OCI-LY7 (cell line): ENCODE data around the gene TMPRSS3. TPM values are rescaled to one million over a fixed set of nuclear protein-coding genes. Genes with fewer than 3 reads are reported as not detected.

Experiments used
- BruUV-seq: library from RNA; stranded (reverse); fragments of 400-500 nt; replicated peaks from 2 replicates; lab custom pipeline; 2021; lab: Mats Ljungman, UMichigan
- CTCF ChIA-PET: fragments of 300-600 bp; sonication (Branson Sonifier 250); formaldehyde crosslinking; loops from one replicate; lab custom pipeline; 2022; ENCODE audit warnings: antibody characterized with exemption; ENCODE audit not compliant: unreplicated experiment; lab: Charles Lee
- POLR2A ChIA-PET: fragments of 300-600 bp; sonication (Branson Sonifier 250); formaldehyde crosslinking; loops from one replicate; lab custom pipeline; 2022; ENCODE audit warnings: antibody characterized with exemption; lab: Charles Lee
- DNase-seq: peaks from one replicate; pipeline ENCODE4 v3.0.0-alpha.2; 2015; ENCODE audit warnings: low spot score
- H2AFZ ChIP-seq: fragments of 200-600 bp; sonication (generic), shearing (Covaris generic); 2 replicates; pipeline ENCODE4 v1.6.1; 2014; ENCODE audit warnings: mild to moderate bottlenecking, antibody characterized with exemption, low read length, moderate library complexity
- H3K27ac ChIP-seq: fragments of 200-600 bp; sonication (generic); 2 replicates; pipeline ENCODE4 v1.5.1; 2014; ENCODE audit warnings: mixed run types, low read depth, mild to moderate bottlenecking, moderate library complexity, low read length, inconsistent platforms; ENCODE audit not compliant: poor library complexity, severe bottlenecking
- H3K36me3 ChIP-seq: fragments of 200-600 bp; sonication (generic); 2 replicates; pipeline ENCODE4 v1.6.1; 2014; ENCODE audit warnings: mild to moderate bottlenecking, antibody characterized with exemption, low read length, moderate library complexity, mixed read lengths; ENCODE audit not compliant: insufficient read depth
- H3K4me1 ChIP-seq: fragments of 200-600 bp; sonication (generic); 2 replicates; pipeline ENCODE4 v1.5.1; 2014; ENCODE audit warnings: mild to moderate bottlenecking, low read length; ENCODE audit not compliant: insufficient read depth, poor library complexity, severe bottlenecking
- H3K4me2 ChIP-seq: fragments of 200-600 bp; sonication (generic); 2 replicates; pipeline ENCODE4 v1.6.1; 2014; ENCODE audit warnings: mild to moderate bottlenecking, low read length
- H3K4me3 ChIP-seq: fragments of 200-600 bp; sonication (generic); 2 replicates; pipeline ENCODE4 v1.5.1; 2014; ENCODE audit warnings: mild to moderate bottlenecking, low read depth, low read length; ENCODE audit not compliant: poor library complexity, severe bottlenecking
- H3K79me2 ChIP-seq: fragments of 200-600 bp; sonication (generic); 2 replicates; pipeline ENCODE4 v1.6.1; 2016; ENCODE audit warnings: low read depth, mild to moderate bottlenecking, low read length, moderate library complexity, mixed read lengths; ENCODE audit not compliant: insufficient read depth
- H3K9me2 ChIP-seq: fragments of 200-600 bp; sonication (generic); 2 replicates; pipeline ENCODE4 v1.6.1; 2016; ENCODE audit warnings: mild to moderate bottlenecking, low read length, mixed read lengths; ENCODE audit not compliant: insufficient read depth
- H3K9me3 ChIP-seq: fragments of 200-600 bp; sonication (generic); 2 replicates; pipeline ENCODE4 v1.6.1; 2014; ENCODE audit warnings: mild to moderate bottlenecking, mixed run types, low read length, mixed read lengths
- H4K20me1 ChIP-seq: fragments of 200-600 bp; sonication (generic); 2 replicates; pipeline ENCODE4 v1.6.1; 2014; ENCODE audit warnings: mild to moderate bottlenecking, antibody characterized with exemption, low read length, moderate library complexity, mixed read lengths; ENCODE audit not compliant: insufficient read depth
- EZH2phosphoT487 ChIP-seq: fragments of 200-600 bp; sonication (generic); IDR thresholded peaks from 2 replicates; pipeline ENCODE4 v1.6.1; 2018; ENCODE audit warnings: low read depth, borderline replicate concordance, mild to moderate bottlenecking, mixed run types, antibody characterized with exemption, low read length, moderate library complexity, mixed read lengths
- intact Hi-C: fragments of 100-400 bp; cut with micrococcal nuclease; formaldehyde crosslinking; loops from one replicate; pipeline ENCODE4 v1.10.0; 2022; ENCODE audit not compliant: unreplicated experiment
- total RNA-seq, 2 experiments: library from RNA; depleted of rRNA in 1 of 2; stranded (reverse); fragments of >200 nt in 1 of 2; shearing (Covaris generic) in 1 of 2; gene quantifications; 2 replicates each; pipeline ENCODE4 v1.2.3, GENCODE V29; 2014 to 2022
- TF ChIP-seq, protein P1 (sequence below): fragments of 200-600 bp; sonication (generic); conservative IDR thresholded peaks from 2 replicates; pipeline ENCODE4 v1.5.1; 2014; ENCODE audit warnings: mild to moderate bottlenecking, antibody characterized with exemption, low read length, moderate library complexity, mixed read lengths

The TMPRSS3 gene
- total RNA-seq, 2 experiments from 2014 or later = not detected

DNA sequence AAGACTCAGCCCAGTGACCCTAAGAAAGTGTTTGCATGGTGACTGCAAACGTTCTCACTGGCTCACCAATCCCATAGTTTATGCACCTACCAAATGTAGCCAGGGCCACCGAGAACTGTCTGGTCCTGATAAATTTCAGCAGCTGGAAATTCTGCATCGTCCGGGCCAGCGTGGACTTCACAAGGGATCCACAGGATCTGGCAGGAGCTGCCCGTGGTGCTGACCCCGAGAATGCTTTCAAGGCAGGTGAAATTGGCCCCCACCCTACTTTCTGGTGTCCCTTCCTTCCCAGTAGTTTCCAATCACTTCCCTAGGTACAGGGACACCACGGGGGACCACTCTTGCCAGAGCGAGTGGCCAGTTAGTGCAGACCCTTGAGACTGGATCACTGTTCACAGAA, 34.0 kb upstream of the TMPRSS3 start:
- no TSS peak for BruUV-seq
- Histone ChIP-seq H4K20me1 (no peaks in the 10 kb centered on the region), H3K4me2 (no peak overlapping the region), H3K36me3 (no peaks in the 10 kb centered on the region), H2AFZ (no peak overlapping the region), H3K27ac (no peak overlapping the region), H3K9me2 (no peaks in the 10 kb centered on the region), H3K9me3 (peaks cover 7% of the 10 kb centered on the region), H3K4me1 (no peaks in the 10 kb centered on the region), H3K4me3 (no peak overlapping the region), H3K79me2 (no peaks in the 10 kb centered on the region)
- TF ChIP-seq, protein P1, sequence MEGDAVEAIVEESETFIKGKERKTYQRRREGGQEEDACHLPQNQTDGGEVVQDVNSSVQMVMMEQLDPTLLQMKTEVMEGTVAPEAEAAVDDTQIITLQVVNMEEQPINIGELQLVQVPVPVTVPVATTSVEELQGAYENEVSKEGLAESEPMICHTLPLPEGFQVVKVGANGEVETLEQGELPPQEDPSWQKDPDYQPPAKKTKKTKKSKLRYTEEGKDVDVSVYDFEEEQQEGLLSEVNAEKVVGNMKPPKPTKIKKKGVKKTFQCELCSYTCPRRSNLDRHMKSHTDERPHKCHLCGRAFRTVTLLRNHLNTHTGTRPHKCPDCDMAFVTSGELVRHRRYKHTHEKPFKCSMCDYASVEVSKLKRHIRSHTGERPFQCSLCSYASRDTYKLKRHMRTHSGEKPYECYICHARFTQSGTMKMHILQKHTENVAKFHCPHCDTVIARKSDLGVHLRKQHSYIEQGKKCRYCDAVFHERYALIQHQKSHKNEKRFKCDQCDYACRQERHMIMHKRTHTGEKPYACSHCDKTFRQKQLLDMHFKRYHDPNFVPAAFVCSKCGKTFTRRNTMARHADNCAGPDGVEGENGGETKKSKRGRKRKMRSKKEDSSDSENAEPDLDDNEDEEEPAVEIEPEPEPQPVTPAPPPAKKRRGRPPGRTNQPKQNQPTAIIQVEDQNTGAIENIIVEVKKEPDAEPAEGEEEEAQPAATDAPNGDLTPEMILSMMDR = no peak
- TF ChIP-seq EZH2phosphoT487 = no peak
- ChIA-PET CTCF (no interaction called here), POLR2A (no interaction called here)
- intact Hi-C loops = no loop called here
- no peak for DNase-seq

GRCh38 chr21:42429021-42429420, 33.2 kb upstream of the TMPRSS3 start:
- Histone ChIP-seq H3K9me2 (no peaks in the 10 kb centered on the region), H3K27ac (no peak overlapping the region), H3K4me2 (no peak overlapping the region), H2AFZ (no peak overlapping the region), H3K36me3 (no peaks in the 10 kb centered on the region), H3K4me1 (no peaks in the 10 kb centered on the region), H3K79me2 (no peaks in the 10 kb centered on the region), H3K9me3 (peaks cover 7% of the 10 kb centered on the region), H3K4me3 (no peak overlapping the region), H4K20me1 (no peaks in the 10 kb centered on the region)
- BruUV-seq = no TSS peak
- ChIA-PET POLR2A (no interaction called here), CTCF (no interaction called here)
- intact Hi-C loops = no loop called here
- TF ChIP-seq, protein P1 = no peak
- no peak for DNase-seq

DNA sequence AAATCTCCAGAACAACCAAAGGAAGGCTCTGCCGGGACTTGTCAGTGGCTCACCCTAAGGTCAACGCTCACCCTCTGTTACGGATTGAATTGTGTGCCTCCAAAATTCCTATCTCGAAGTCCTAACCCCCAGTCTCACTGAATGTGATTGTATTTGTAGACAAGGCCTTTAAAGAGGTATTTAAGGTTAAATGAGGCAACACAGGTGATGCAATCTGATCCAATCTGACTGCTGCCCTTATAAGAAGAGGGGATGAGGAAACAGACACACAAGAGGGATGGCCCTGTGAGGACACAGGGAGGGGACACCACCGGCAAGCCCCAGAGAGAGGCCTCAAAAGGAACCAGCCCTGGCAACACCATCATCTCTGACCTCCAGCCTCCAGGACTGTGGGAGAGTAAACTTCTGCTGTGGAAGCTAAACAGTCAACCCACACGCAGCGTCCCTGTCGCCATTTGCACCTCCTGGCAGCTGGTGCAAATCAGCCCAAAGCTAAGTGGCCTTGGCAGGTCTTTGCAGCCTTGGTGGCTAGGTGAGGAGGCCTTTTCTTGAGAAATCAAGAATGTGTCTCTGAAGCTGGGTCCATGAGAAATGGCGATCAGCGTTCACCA, 32.1 kb upstream of the TMPRSS3 start:
- no peak overlapping the region for H2AFZ ChIP-seq
- H3K9me2 ChIP-seq = no peaks in the 10 kb centered on the region
- POLR2A ChIA-PET = no interaction called here
- no peaks in the 10 kb centered on the region for H4K20me1 ChIP-seq
- no peak for DNase-seq
- no peak overlapping the region for H3K27ac ChIP-seq
- H3K4me3 ChIP-seq = no peak overlapping the region
- intact Hi-C loops = no loop called here
- BruUV-seq = no TSS peak
- CTCF ChIA-PET = interaction anchor here (0.6 kb wide), 1 partner anchor 108 kb away, joined by 3 read pairs; no protein-coding TSS in a partner anchor
- no peaks in the 10 kb centered on the region for H3K4me1 ChIP-seq
- no peaks in the 10 kb centered on the region for H3K36me3 ChIP-seq
- peaks cover 6% of the 10 kb centered on the region for H3K9me3 ChIP-seq
- no peaks in the 10 kb centered on the region for H3K79me2 ChIP-seq
- no peak overlapping the region for H3K4me2 ChIP-seq
- TF ChIP-seq EZH2phosphoT487 = no peak
- TF ChIP-seq, protein P1 = no peak
